IMR-90 (cell line): ENCODE data around the gene MILR1. TPM values are rescaled to one million over a fixed set of nuclear protein-coding genes. Genes with fewer than 3 reads are reported as not detected.

Experiments
- ATAC-seq: fragments of 200-7000 bp; cut with Tn5 transposase; 2 replicates; pipeline ENCODE4 v1.9.1; 2020; ENCODE audit warnings: low read depth, mild to moderate bottlenecking, moderate library complexity
- BruUV-seq: library from RNA; stranded (reverse); fragments of 400-500 nt; replicated peaks from 2 replicates; lab custom pipeline; 2021; lab: Mats Ljungman, UMichigan
- CTCF ChIA-PET: fragments of 300-600 bp; formaldehyde crosslinking; extraction: SDS; loops from one replicate; lab custom pipeline; 2021; ENCODE audit warnings: antibody characterized with exemption; lab: Yijun Ruan, JAX
- POLR2A ChIA-PET: fragments of 300-600 bp; sonication (Branson Sonifier 250); formaldehyde crosslinking; loops from one replicate; lab custom pipeline; 2022; ENCODE audit warnings: antibody characterized with exemption; ENCODE audit not compliant: unreplicated experiment; lab: Charles Lee
- DNase-seq: peaks from one replicate; pipeline ENCODE4 v3.0.0; 2013
- H2AFZ ChIP-seq: replicated peaks from 2 replicates; pipeline ENCODE3; 2013; ENCODE audit warnings: low read length, mild to moderate bottlenecking; ENCODE audit not compliant: poor library complexity
- H2AK5ac ChIP-seq: 2 replicates; pipeline ENCODE4 v1.6.1; 2013; ENCODE audit warnings: low read depth, low read length, inconsistent platforms
- H2AK9ac ChIP-seq: replicated peaks from 2 replicates; pipeline ENCODE3; 2013; ENCODE audit warnings: mild to moderate bottlenecking, low read depth, low read length, moderate library complexity; ENCODE audit not compliant: poor library complexity
- H2BK120ac ChIP-seq: 2 replicates; pipeline ENCODE4 v1.6.1; 2013; ENCODE audit warnings: low read depth, low read length, inconsistent platforms
- H2BK15ac ChIP-seq: 3 replicates; pipeline ENCODE4 v1.6.1; 2013; ENCODE audit warnings: low read depth, low read length, inconsistent platforms
- H2BK20ac ChIP-seq: 2 replicates; pipeline ENCODE4 v1.6.1; 2013; ENCODE audit warnings: low read depth, mild to moderate bottlenecking, inconsistent platforms, low read length, moderate library complexity
- H2BK5ac ChIP-seq: 2 replicates; pipeline ENCODE4 v1.6.1; 2013; ENCODE audit warnings: mild to moderate bottlenecking, low read depth, low read length, inconsistent platforms; ENCODE audit not compliant: poor library complexity, severe bottlenecking
- H3K14ac ChIP-seq: replicated peaks from 2 replicates; pipeline ENCODE4 v1.6.1; 2013; ENCODE audit warnings: low read depth, low read length, inconsistent platforms
- H3K18ac ChIP-seq: 2 replicates; pipeline ENCODE4 v1.6.1; 2013; ENCODE audit warnings: low read depth, low read length, control low read depth
- H3K23ac ChIP-seq: 2 replicates; pipeline ENCODE4 v1.6.1; 2013; ENCODE audit warnings: low read depth, low read length, inconsistent platforms
- H3K27ac ChIP-seq: 2 replicates; pipeline ENCODE4 v1.5.1; 2013; ENCODE audit warnings: mild to moderate bottlenecking, control low read depth, low read length; ENCODE audit not compliant: insufficient read depth
- H3K27me3 ChIP-seq: 2 replicates; pipeline ENCODE4 v1.6.1; 2013; ENCODE audit warnings: low read length; ENCODE audit not compliant: control insufficient read depth, insufficient read depth
- H3K36me3 ChIP-seq: 2 replicates; pipeline ENCODE4 v1.6.1; 2013; ENCODE audit warnings: low read length, mixed read lengths; ENCODE audit not compliant: control insufficient read depth, insufficient read depth
- H3K4ac ChIP-seq: 2 replicates; pipeline ENCODE4 v1.6.1; 2013; ENCODE audit warnings: low read depth, low read length, inconsistent platforms
- H3K4me1 ChIP-seq: 2 replicates; pipeline ENCODE4 v1.6.1; 2013; ENCODE audit warnings: low read length, mixed read lengths; ENCODE audit not compliant: control insufficient read depth, insufficient read depth
- H3K4me2 ChIP-seq: 2 replicates; pipeline ENCODE4 v1.6.1; 2013; ENCODE audit warnings: low read depth, mild to moderate bottlenecking, control low read depth, low read length, moderate library complexity
- H3K4me3 ChIP-seq: 2 replicates; pipeline ENCODE4 v1.5.1; 2013; ENCODE audit warnings: low read depth, mild to moderate bottlenecking, control low read depth, low read length, moderate library complexity; ENCODE audit not compliant: insufficient read depth
- H3K56ac ChIP-seq: 2 replicates; pipeline ENCODE4 v1.6.1; 2013; ENCODE audit warnings: low read length, inconsistent platforms; ENCODE audit not compliant: insufficient read depth; ENCODE audit errors: extremely low read depth
- H3K79me1 ChIP-seq, 2 experiments: 2 replicates each; pipeline ENCODE4 v1.6.1; 2013; ENCODE audit warnings: low read length in 2 of 2, inconsistent platforms in 1 of 2, low read depth in 1 of 2
- H3K9ac ChIP-seq: 2 replicates; pipeline ENCODE4 v1.6.1; 2013; ENCODE audit warnings: low read depth, low read length, control low read depth
- H3K9me1 ChIP-seq: 2 replicates; pipeline ENCODE4 v1.6.1; 2013; ENCODE audit warnings: low read length, inconsistent platforms; ENCODE audit not compliant: insufficient read depth
- H3K9me3 ChIP-seq: 2 replicates; pipeline ENCODE4 v1.6.1; 2013; ENCODE audit warnings: low read length; ENCODE audit not compliant: control insufficient read depth, insufficient read depth
- H4K20me1 ChIP-seq: 2 replicates; pipeline ENCODE4 v1.6.1; 2013; ENCODE audit warnings: low read length, inconsistent platforms; ENCODE audit not compliant: insufficient read depth
- H4K5ac ChIP-seq: 2 replicates; pipeline ENCODE4 v1.6.1; 2013; ENCODE audit warnings: mild to moderate bottlenecking, low read depth, low read length, control low read depth
- H4K8ac ChIP-seq, 2 experiments: 2 replicates each; pipeline ENCODE4 v1.6.1; 2013; ENCODE audit warnings: low read depth in 2 of 2, low read length in 2 of 2, control low read depth in 1 of 2, inconsistent platforms in 1 of 2
- H4K91ac ChIP-seq: 2 replicates; pipeline ENCODE4 v1.6.1; 2013; ENCODE audit warnings: low read depth, low read length, inconsistent platforms; ENCODE audit not compliant: insufficient read depth
- CHD1 ChIP-seq: IDR thresholded peaks from 2 replicates; pipeline ENCODE4 v1.6.1; 2012; ENCODE audit warnings: low read depth, low read length, improper control_type of control experiment
- FOS ChIP-seq: fragments of 150-350 bp; IDR thresholded peaks from 2 replicates; pipeline ENCODE4 v1.6.1; 2016; ENCODE audit warnings: low read depth, low read length
- MAZ ChIP-seq: IDR thresholded peaks from 2 replicates; pipeline ENCODE4 v1.6.1; 2012; ENCODE audit warnings: low read depth, mild to moderate bottlenecking, low read length, improper control_type of control experiment, moderate library complexity, borderline replicate concordance
- NFE2L2 ChIP-seq: fragments of 150-350 bp; IDR thresholded peaks from 2 replicates; pipeline ENCODE4 v1.6.1; 2016; ENCODE audit warnings: low read depth, mild to moderate bottlenecking, low read length
- POLR2A ChIP-seq: IDR thresholded peaks from 2 replicates; pipeline ENCODE4 v1.6.1; 2012; ENCODE audit warnings: mild to moderate bottlenecking, low read depth, low read length
- RAD21 ChIP-seq: IDR thresholded peaks from 2 replicates; pipeline ENCODE4 v1.6.1; 2012; ENCODE audit warnings: low read length, improper control_type of control experiment
- RCOR1 ChIP-seq: IDR thresholded peaks from 2 replicates; pipeline ENCODE4 v1.6.1; 2012; ENCODE audit warnings: mild to moderate bottlenecking, low read length, improper control_type of control experiment; ENCODE audit not compliant: insufficient replicate concordance
- RFX5 ChIP-seq: IDR thresholded peaks from 2 replicates; pipeline ENCODE4 v1.8.0; 2012; ENCODE audit warnings: low read depth, mild to moderate bottlenecking, low read length, moderate library complexity
- SMC3 ChIP-seq: fragments of 150-350 bp; IDR thresholded peaks from 2 replicates; pipeline ENCODE4 v1.6.1; 2016; ENCODE audit warnings: low read depth, mild to moderate bottlenecking, antibody characterized with exemption, low read length, moderate library complexity
- WGBS, 2 experiments: methylation state at CpG; one replicate each; pipeline versions ENCODE4 v1.1.5 to v1.1.7; 2013; ENCODE audit warnings: missing lambda C conversion rate in 2 of 2; ENCODE audit not compliant: insufficient read length in 1 of 2; ENCODE audit errors: extremely low coverage in 2 of 2; 5-methylcytosine and 5-hydroxymethylcytosine counted together
- dilution Hi-C: fragments of 300-500 bp; cut with HindIII; formaldehyde crosslinking; loops from one replicate; pipeline ENCODE4 v1.14.3; 2018; ENCODE audit warnings: low sequenced_read_pairs; ENCODE audit not compliant: unreplicated experiment
- in situ Hi-C: fragments of 300-500 bp; cut with MboI; formaldehyde crosslinking; loops from 3 replicates; pipeline ENCODE4 v1.14.3; 2019; ENCODE audit warnings: low sequenced_read_pairs, inconsistent platforms, mixed read lengths
- intact Hi-C: fragments of 100-400 bp; cut with micrococcal nuclease; formaldehyde crosslinking; loops from 2 replicates; pipeline ENCODE4 v1.10.0; 2022
- polyA plus RNA-seq, 3 experiments: library from polyadenylated mRNA; depleted of rRNA; stranded (reverse); fragments of >200 nt; gene quantifications; 2 replicates each; pipeline ENCODE4 v1.2.3, GENCODE V29; 2012; ENCODE audit warnings: low replicate concordance in 1 of 3
- total RNA-seq: library from RNA; depleted of rRNA; stranded (reverse); fragments of >200 nt; gene quantifications from 2 replicates; pipeline ENCODE4 v1.2.3, GENCODE V29; 2012
- TF ChIP-seq, protein P1 (sequence below): conservative IDR thresholded peaks from 2 replicates; pipeline ENCODE4 v1.5.1; 2012; ENCODE audit warnings: mild to moderate bottlenecking, low read depth, low read length, improper control_type of control experiment
- TF ChIP-seq, protein P2 (sequence below): fragments of 150-350 bp; IDR thresholded peaks from 2 replicates; pipeline ENCODE4 v1.6.1; 2016; ENCODE audit warnings: low read depth, mild to moderate bottlenecking, low read length, moderate library complexity, borderline replicate concordance

The MILR1 gene
- total and polyA plus RNA-seq, 2 of the 4 experiments (the other 2 are of a cell fraction): 0.36 to 0.44 TPM

DNA sequence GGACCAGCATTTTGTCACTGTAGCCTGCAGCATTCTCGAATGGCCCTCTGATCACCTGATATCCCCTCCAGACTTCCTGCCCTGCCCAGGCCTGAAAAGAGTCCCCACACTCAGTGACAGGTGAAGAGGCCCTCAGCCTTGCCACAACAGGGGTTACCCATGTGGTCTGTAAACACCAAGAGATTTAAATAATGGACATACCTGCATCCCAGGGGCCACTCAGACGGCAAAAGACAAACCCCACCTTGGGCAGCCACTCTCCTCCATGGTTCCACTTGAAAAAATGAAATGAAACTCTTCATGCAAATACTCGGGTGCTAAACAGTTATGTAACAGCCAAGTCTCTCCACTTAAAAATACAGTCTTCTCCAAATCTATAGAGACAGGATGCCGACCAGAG lies 35.4 kb upstream of the MILR1 start:
- H3K27ac ChIP-seq: no peak overlapping the region
- peaks cover 3% of the 10 kb centered on the region; the same call in 1 of the 2 replicates for H3K4me1 ChIP-seq
- no peak overlapping the region for H3K56ac ChIP-seq
- H3K18ac ChIP-seq: no peak overlapping the region
- DNase-seq (no peak), ATAC-seq (no peak)
- no peak overlapping the region for H2AFZ ChIP-seq
- no peaks in the 10 kb centered on the region for H3K36me3 ChIP-seq
- intact Hi-C loops: no loop called here
- WGBS, 2 experiments: 20% methylated on average over 1 of the region's 4 CpGs; no CpG with 5 or more reads in 1 of the 2 experiments
- no peak overlapping the region for H2AK5ac ChIP-seq
- H4K20me1 ChIP-seq: no peaks in the 10 kb centered on the region
- no peak overlapping the region for H3K4ac ChIP-seq
- in situ Hi-C loops: no loop called here
- H3K9me1 ChIP-seq: 0 out of 2 replicates have a peak, but pooled peaks cover 4% of the 10 kb centered on the region
- TF ChIP-seq SMC3 (no peak), CHD1 (no peak), RAD21 (no peak), RFX5 (no peak), FOS (no peak), MAZ (no peak), NFE2L2 (no peak), POLR2A (no peak), RCOR1 (no peak)
- TF ChIP-seq, protein P1, sequence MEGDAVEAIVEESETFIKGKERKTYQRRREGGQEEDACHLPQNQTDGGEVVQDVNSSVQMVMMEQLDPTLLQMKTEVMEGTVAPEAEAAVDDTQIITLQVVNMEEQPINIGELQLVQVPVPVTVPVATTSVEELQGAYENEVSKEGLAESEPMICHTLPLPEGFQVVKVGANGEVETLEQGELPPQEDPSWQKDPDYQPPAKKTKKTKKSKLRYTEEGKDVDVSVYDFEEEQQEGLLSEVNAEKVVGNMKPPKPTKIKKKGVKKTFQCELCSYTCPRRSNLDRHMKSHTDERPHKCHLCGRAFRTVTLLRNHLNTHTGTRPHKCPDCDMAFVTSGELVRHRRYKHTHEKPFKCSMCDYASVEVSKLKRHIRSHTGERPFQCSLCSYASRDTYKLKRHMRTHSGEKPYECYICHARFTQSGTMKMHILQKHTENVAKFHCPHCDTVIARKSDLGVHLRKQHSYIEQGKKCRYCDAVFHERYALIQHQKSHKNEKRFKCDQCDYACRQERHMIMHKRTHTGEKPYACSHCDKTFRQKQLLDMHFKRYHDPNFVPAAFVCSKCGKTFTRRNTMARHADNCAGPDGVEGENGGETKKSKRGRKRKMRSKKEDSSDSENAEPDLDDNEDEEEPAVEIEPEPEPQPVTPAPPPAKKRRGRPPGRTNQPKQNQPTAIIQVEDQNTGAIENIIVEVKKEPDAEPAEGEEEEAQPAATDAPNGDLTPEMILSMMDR: no peak
- TF ChIP-seq, protein P2, sequence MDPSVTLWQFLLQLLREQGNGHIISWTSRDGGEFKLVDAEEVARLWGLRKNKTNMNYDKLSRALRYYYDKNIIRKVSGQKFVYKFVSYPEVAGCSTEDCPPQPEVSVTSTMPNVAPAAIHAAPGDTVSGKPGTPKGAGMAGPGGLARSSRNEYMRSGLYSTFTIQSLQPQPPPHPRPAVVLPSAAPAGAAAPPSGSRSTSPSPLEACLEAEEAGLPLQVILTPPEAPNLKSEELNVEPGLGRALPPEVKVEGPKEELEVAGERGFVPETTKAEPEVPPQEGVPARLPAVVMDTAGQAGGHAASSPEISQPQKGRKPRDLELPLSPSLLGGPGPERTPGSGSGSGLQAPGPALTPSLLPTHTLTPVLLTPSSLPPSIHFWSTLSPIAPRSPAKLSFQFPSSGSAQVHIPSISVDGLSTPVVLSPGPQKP: no peak
- H3K9me3 ChIP-seq: peaks cover 4% of the 10 kb centered on the region; the same call in 1 of the 2 replicates
- H2BK15ac ChIP-seq: no peak overlapping the region
- H3K23ac ChIP-seq: no peak overlapping the region
- dilution Hi-C loops: no loop called here
- H4K8ac ChIP-seq: no peak overlapping the region
- CTCF ChIA-PET: no interaction called here
- no peak overlapping the region for H4K91ac ChIP-seq
- H2BK5ac ChIP-seq: no peak overlapping the region
- H3K9ac ChIP-seq: no peak overlapping the region
- BruUV-seq: no TSS peak
- peaks cover 23% of the 10 kb centered on the region for H3K27me3 ChIP-seq
- POLR2A ChIA-PET: no interaction called here
- H3K4me3 ChIP-seq: no peak overlapping the region
- no peaks in the 10 kb centered on the region for H3K79me1 ChIP-seq
- no peak overlapping the region for H3K14ac ChIP-seq
- no peak overlapping the region for H4K5ac ChIP-seq
- H3K4me2 ChIP-seq: no peak overlapping the region
- no peak overlapping the region for H2BK20ac ChIP-seq
- no peak overlapping the region for H2BK120ac ChIP-seq
- no peak overlapping the region for H2AK9ac ChIP-seq
